Inferior parietal cortex (tissue), 1 donor: ENCODE data around the gene PELI1.

ENCODE experiments used
- DNase-seq: peaks from one replicate; pipeline ENCODE4 v3.0.0-alpha.2; 2016; ENCODE audit errors: extremely low spot score

PELI1 gene, protein sequence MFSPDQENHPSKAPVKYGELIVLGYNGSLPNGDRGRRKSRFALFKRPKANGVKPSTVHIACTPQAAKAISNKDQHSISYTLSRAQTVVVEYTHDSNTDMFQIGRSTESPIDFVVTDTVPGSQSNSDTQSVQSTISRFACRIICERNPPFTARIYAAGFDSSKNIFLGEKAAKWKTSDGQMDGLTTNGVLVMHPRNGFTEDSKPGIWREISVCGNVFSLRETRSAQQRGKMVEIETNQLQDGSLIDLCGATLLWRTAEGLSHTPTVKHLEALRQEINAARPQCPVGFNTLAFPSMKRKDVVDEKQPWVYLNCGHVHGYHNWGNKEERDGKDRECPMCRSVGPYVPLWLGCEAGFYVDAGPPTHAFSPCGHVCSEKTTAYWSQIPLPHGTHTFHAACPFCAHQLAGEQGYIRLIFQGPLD

DNA sequence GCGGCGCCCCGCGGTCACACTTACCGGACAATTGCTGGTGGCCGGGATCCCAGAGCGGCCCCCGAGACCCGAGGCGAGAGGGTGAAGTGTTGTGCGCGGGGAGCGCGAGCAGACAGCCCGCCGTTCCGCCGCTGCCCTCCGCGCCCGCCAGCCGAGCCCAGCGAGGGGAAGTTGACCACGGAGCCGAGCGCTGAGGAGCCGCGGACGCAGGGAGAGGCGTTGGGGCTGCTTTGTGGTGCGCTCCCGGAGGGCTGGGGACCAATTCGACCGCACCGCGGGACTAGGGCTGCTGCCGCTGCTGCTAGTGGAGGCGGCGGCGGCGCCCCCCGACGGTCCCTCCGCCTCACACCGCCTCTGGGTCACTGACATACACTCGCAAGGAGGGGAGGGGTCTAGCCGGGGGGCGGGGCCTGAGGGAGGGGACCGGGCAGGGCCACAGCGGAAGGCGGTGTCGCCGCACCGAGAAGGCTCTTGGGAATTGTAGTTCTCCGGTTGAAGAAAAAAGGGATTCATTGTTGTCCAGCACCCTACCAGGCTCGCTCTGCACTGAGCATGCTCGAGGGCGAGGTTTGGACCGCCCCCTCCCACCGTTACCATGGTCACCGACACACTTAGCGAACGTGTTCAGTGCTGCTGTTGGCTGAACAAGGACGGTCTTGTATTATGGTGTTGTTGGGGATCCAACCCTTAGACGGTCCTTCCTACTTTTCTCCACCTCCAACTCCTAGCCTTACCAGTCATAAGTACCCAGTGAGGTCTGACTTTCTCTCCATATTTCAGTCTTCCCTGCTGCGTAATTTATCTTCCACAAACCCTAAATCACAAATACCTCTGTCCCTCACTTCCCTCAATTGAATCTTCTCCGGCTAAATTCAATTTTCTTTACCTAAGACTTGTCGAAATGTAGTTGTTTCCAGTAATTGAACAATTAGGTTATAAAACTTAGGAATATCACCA is at the start of gene PELI1:
Gene PELI1 (minus strand): TSS at position 364 of the 957 bp plus-strand sequence. CDS start 36,110 bp downstream, outside the sequence.
- DNase-seq, result peak; percentile 99

- no peak for DNase-seq
Measured at GRCh38 chr2:64193491-64193890, 49.3 kb upstream of the PELI1 start.

DNA sequence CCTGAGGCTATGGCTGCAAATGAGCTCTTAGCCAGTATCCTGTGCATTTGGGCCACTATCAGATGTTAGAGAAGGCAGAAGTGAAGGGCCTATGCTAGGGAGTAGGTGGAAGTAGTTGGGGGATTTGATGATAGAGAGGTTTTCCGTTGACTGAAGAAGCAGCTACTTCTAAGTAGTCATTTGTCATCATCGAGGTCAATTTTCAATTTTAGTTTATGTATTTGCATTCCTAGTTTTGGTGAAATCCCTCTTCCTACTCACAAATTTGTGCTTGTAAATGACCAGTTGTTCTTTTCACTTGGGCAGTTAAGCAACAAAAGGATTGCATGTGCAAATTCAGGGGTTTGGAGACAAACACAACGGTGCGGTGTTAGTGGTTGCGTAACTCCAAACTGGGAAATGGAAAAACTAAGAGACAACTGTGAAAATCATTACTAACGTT is 48.5 kb upstream of the PELI1 start:
- DNase-seq, result no peak

DNA sequence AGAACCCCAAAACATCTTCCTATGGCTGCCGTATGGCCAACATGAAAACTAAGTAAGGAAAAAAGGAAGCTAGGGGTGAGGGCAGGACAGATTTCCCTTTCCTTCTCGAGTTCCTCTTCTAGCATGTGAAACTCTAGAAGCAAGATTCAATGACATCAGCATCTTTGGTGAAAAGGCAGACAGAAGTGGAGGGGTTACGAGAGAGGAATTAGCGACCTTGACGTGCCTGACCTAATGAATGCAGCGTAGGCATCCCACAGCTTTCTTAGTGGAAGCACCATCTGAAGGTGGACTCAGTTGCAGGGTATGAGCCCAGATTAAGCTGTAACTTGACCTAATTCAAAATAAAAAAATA is 47.9 kb upstream of the PELI1 start:
- no peak for DNase-seq

GRCh38 chr2:64189586-64189985 is 45.4 kb upstream of the PELI1 start:
- no peak for DNase-seq

DNA sequence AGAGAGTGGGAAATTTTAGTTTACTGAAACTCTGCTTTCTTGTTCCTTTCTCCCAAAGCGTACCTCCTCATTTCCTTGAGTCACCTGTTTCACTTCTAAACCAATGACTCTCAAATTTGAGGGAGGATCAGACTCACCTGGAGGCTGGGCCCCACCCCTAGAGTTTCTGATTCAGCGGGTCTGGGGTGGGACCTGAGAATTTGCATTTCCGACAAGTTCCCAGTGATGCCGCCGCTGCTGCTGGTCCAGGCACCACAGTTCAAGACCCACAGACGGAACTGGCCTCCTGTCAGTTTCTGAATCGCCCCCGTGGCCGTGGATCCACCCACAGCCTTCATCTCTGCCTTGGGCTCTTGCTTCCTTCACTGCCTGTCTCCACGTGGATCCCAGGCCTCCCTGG is 44.9 kb upstream of the PELI1 start:
- DNase-seq, result no peak

GRCh38 chr2:64186699-64187605 is 42.7 kb upstream of the PELI1 start:
- no peak for DNase-seq

DNA sequence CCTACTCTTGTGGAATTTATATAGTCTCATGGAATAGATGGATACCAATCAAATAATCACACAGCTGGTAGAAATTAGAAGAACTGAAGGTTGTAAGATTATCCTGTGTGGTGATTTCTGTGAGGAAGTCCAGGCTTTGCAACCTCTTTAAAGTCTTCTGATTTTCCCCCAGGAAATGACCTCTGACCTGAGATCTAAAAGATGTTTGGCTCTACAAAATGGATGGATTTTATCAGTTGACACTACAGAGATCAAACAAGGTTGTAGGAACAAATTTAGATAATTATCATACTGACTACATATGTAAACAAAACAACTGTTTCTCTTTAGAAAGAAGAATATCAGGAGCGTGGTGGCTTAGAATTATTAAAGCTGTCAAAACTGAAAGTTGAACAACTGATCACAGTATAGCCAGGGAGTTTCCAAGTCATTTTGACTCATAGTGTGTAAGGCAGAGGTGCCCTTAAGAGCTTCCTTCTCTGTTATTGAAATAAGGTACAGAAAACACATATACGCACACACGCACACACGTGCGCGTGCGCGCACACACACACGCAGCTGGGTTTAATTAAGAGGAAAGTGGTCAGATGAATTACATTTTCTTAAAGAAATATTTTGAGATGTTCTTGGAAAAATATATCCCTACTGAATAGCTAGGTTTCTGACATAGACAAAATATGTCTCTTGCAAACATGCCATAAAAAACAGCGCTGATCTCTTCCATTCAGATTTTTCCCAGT is 35.5 kb upstream of the PELI1 start:
- DNase-seq, result no peak

DNA sequence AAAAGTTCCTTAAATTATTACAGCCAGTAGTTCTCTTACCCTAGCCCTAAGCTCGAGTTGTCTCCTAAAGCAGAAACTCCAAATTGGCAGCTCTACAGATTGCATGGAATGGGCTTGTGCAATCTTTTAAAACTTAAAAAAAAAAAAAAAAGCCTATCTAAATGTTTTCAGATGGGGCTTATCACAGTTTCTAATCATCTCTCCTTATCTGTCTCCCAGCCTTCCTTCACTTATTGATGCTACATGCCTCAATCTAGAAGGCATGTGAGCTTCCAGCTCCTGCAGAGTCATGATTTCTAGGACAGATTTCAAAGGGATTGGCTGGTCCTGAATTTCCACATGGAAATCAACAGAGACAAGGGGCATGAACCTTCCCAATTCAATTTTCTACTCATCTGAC is 33.1 kb upstream of the PELI1 start:
- no peak for DNase-seq

DNA sequence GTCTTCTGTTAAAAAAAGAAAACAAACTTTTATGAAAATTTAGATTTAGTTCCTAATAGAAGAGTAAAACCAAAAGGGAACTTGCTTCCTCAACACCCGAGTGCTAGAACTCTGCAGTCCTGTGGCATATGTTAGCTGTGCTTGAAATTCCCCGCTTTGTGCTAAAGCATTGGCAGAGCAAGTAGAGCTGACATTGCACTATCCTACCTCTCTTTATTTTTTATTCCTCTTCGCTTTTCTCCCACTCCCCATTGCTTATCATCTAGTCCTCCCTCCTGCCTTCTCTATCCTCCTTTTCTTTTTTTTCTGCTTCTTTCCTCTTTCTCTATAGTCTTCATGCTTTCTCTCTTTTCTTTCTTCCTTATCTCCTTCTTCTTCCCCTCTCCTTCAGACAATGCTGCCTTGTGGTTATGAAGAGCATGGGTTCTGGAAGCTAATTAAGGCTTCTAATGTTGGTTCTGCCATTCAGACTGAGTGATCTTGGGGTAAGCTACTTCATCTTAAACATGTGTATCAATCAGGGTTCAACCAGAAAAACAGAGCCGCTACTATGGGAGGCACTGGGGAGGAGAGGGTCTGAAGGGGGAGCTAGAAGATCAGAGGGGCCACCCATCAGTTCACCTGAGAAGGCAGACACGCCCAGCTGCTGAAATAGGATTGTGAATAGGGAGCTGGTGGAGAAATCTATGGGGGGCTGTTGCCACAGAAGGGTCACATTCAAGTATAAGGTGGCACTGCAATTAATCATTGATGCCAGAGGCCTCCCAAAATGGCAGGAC is 31.4 kb upstream of the PELI1 start:
- DNase-seq, result no peak

DNA sequence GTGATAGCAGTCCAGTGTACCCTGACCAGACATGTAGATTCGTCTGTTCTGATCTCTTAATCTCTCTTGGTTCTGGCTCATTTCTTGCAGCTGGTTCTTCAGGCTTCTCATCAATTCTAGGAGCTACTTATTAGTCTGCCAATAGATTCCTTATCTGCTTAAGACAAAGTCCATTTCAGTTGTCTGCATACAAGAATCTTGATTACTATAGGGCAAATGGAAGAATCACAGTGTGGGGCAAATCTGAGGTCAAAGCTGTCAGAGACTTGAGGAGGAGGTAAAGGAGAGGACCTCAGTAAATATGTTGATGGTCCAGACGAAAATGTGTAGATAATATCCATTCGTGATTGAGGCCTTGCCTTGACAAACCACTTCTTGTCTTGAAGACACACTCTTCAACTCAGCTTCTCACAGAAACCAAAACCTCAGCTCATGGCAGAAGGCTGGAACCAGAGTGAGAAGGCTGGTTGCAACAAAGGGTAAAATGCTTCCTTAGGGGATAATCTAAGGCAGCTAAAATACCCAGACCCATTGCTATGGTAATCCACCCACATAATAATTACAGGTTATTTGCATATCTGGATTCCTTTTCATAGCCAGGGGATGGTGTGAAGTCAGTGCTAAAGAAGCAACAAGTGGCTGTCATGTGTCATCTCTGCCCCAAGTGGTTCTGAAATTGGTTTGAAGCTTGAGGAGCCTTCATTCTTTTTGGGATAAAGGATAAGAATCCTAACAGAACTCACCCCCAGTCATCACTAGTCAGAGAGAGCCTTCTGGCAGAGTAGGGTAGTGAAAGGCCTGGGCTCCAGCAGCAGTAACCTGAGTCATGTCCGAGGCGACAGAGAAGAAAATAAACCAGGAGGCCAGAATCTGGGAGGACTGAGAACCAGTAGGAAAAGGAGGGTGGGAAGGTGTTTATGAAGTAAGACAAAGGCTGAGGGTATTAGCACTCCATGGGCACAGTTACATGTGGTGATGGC is 29.2 kb upstream of the PELI1 start:
- DNase-seq, result no peak

GRCh38 chr2:64168756-64169155 is 24.5 kb upstream of the PELI1 start:
- no peak for DNase-seq

DNA sequence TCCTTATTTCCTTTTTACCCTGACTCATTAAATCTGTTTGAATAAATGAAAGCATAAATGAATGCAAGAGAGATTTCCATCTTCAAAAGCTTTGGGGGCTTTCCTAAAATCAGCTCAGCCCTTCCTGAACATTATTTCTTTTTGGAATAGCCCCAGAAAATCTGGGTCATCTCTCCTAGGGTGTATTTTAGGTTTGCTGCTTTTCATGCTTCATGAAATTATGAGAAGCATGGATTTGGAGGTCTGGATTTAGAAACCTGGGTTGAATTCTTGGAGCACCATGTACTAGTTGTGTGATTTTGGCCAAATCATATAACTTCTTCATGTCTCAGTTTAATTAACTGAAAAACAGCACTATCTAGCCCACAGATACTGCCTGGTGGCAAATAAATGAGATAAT is 24.0 kb upstream of the PELI1 start:
- DNase-seq, result no peak

GRCh38 chr2:64166637-64167420 is 22.6 kb upstream of the PELI1 start:
- no peak for DNase-seq

- no peak for DNase-seq
Measured at GRCh38 chr2:64166212-64166611, 22.0 kb upstream of the PELI1 start.

DNA sequence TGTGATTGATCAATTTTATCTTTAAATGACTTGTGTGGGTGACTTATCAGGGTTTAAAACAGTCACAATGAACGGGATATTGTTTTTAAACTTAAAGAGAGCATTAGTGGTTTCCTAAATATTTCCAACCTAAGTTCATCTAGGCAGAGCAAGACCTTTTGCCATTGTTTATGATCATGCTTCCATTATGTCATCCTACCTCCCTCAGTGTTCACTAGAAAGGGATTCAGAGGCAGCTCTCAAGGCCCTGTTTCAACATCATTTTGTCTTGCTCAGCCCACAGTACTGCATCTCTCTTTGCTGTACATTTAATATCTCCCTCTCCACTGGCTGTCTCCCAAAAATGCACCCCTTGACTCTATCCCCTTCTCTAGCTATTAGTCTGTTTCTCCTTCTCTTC is 21.5 kb upstream of the PELI1 start:
- no peak for DNase-seq

- DNase-seq, result no peak
Measured at GRCh38 chr2:64164629-64165028, 20.4 kb upstream of the PELI1 start.

DNA sequence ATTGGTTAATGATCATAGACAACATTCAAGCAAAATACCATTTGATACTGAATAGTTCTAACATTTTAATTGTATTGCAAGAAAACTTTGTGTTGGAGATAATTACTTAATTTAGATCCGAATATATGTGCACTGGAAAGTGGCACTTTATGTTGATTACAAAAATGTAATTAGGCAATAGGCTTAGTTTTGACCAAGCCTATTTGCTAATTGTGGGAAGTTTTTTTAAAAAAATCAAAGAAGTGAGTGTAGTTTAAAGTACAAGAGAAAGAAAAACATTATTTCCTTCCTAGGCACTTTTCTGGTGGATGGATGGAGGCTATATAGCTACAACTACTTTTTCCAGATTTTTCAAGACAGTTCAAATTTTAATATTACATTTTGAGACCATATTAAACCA is 18.3 kb upstream of the PELI1 start:
- DNase-seq, result no peak
